ENCODE data around the gene PLEKHG4. TPM values are rescaled to one million over a fixed set of nuclear protein-coding genes. Genes with fewer than 3 reads are reported as not detected.

Gene PLEKHG4
- total RNA-seq, 1 experiment from 2014 or later: 5.5 TPM

DNA sequence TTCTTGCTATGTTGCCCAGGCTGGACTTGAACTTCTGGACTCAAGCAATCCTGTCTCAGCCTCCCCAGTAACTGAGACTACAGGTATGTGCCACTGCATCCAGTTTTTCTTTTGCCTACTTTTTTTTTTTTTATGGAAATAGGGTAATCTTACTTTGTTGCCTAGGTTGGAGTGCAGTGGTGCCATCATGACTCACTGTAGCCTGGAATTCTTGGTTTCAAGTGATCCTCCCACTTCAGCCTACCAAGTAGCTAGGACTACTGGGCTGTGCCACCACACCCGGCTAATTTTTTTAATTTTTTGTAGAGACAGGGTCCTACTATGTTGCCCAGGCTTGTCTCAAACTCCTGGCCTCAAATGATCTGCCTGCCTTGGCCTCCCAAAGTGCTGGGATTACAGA is 57.3 kb downstream of the PLEKHG4 start:
- no peak for DNase-seq
- Mint-ChIP-seq H3K27ac (ENCODE audit: unreplicated experiment) (no peak overlapping the region), H3K4me1 (ENCODE audit: low read depth, unreplicated experiment) (no peaks in the 10 kb centered on the region), H3K36me3 (ENCODE audit: insufficient read depth, unreplicated experiment) (no peaks in the 10 kb centered on the region), H3K27me3 (ENCODE audit: unreplicated experiment) (no peaks in the 10 kb centered on the region), H3K9me3 (ENCODE audit: low read depth, unreplicated experiment) (peaks cover 4% of the 10 kb centered on the region), H3K4me3 (ENCODE audit: low read depth, unreplicated experiment) (no peak overlapping the region)
- CTCF ChIA-PET: interaction anchor here (1.2 kb wide), 1 partner anchor 10 kb away, joined by 5 read pairs; the partner anchor contains the start of genes KCTD19 and LRRC36
- TF ChIP-seq, protein P1, sequence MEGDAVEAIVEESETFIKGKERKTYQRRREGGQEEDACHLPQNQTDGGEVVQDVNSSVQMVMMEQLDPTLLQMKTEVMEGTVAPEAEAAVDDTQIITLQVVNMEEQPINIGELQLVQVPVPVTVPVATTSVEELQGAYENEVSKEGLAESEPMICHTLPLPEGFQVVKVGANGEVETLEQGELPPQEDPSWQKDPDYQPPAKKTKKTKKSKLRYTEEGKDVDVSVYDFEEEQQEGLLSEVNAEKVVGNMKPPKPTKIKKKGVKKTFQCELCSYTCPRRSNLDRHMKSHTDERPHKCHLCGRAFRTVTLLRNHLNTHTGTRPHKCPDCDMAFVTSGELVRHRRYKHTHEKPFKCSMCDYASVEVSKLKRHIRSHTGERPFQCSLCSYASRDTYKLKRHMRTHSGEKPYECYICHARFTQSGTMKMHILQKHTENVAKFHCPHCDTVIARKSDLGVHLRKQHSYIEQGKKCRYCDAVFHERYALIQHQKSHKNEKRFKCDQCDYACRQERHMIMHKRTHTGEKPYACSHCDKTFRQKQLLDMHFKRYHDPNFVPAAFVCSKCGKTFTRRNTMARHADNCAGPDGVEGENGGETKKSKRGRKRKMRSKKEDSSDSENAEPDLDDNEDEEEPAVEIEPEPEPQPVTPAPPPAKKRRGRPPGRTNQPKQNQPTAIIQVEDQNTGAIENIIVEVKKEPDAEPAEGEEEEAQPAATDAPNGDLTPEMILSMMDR (IDR thresholded peaks at IDR 0.05; ENCODE audit: unreplicated experiment): no peak
- BruUV-seq (replicated peaks): no TSS peak
- intact Hi-C loops (cut with micrococcal nuclease; ENCODE audit: unreplicated experiment): no loop called here

Other genes with a start within 250 kb of the PLEKHG4 start
- gene PHAF1, start 169.6 kb upstream of the PLEKHG4 start, total RNA-seq (2022): 21.4 and 21.9 TPM in 2 replicates
- gene B3GNT9, start 128.5 kb upstream of the PLEKHG4 start, total RNA-seq (2022): 6.8 and 8.0 TPM in 2 replicates
- gene TRADD, start 119.6 kb upstream of the PLEKHG4 start, total RNA-seq (2022): 34.9 and 42.7 TPM in 2 replicates
- 32.0 and 36.6 TPM in 2 replicates for gene FBXL8, start 119.6 kb upstream of the PLEKHG4 start, total RNA-seq (2022)
- 57.1 and 60.7 TPM in 2 replicates for gene HSF4, start 114.8 kb upstream of the PLEKHG4 start, total RNA-seq (2022)
- 33.5 and 35.7 TPM in 2 replicates for gene NOL3, start 109.0 kb upstream of the PLEKHG4 start, total RNA-seq (2022)
- gene MATCAP1, start 95.6 kb upstream of the PLEKHG4 start, total RNA-seq (2022): 33.1 and 36.5 TPM in 2 replicates
- gene EXOC3L1, start 89.4 kb upstream of the PLEKHG4 start, total RNA-seq (2022): 0.31 and 1.2 TPM in 2 replicates
- gene E2F4, start 87.4 kb upstream of the PLEKHG4 start, total RNA-seq (2022): 95.3 and 101 TPM in 2 replicates
- 31.9 and 43.2 TPM in 2 replicates for gene ELMO3, start 80.4 kb upstream of the PLEKHG4 start, total RNA-seq (2022)
- 53.5 and 69.2 TPM in 2 replicates for gene TMEM208, start 52.4 kb upstream of the PLEKHG4 start, total RNA-seq (2022)
- gene FHOD1, start 32.1 kb upstream of the PLEKHG4 start, total RNA-seq (2022): 37.2 and 37.9 TPM in 2 replicates
- 2.4 and 4.4 TPM in 2 replicates for gene SLC9A5, start 30.6 kb upstream of the PLEKHG4 start, total RNA-seq (2022)
- 3.8 and 5.6 TPM in 2 replicates for gene KCTD19, start 47.2 kb downstream of the PLEKHG4 start, total RNA-seq (2022)
- gene LRRC36, start 47.3 kb downstream of the PLEKHG4 start, total RNA-seq (2022): 7.1 and 9.2 TPM in 2 replicates
- 8.5 and 8.8 TPM in 2 replicates for gene TPPP3, start 114.0 kb downstream of the PLEKHG4 start, total RNA-seq (2022)
- 22.6 and 24.4 TPM in 2 replicates for gene ZDHHC1, start 136.9 kb downstream of the PLEKHG4 start, total RNA-seq (2022)
- gene HSD11B2, start 151.6 kb downstream of the PLEKHG4 start, total RNA-seq (2022): 10.2 and 10.8 TPM in 2 replicates
- 85.3 and 91.0 TPM in 2 replicates for gene ATP6V0D1, start 201.6 kb downstream of the PLEKHG4 start, total RNA-seq (2022)
- not detected in 2 replicates for gene AGRP, start 204.0 kb downstream of the PLEKHG4 start, total RNA-seq (2022)
- gene RIPOR1, start 249.3 kb downstream of the PLEKHG4 start, total RNA-seq (2022): 59.0 and 71.6 TPM in 2 replicates

Measured in Calu3 (cell line).